ENCODE data around the gene C1orf198. TPM values are rescaled to one million over a fixed set of nuclear protein-coding genes. Genes with fewer than 3 reads are reported as not detected.

Gene C1orf198
- total RNA-seq, 1 experiment from 2014 or later, result 20.5 TPM

- Histone ChIP-seq H3K27me3 (ENCODE audit: insufficient read depth, low read depth) (no peaks in the 10 kb centered on the region), H3K4me2 (no peak overlapping the region), H3K27ac (no peak overlapping the region), H3K36me3 (ENCODE audit: low read depth) (no peaks in the 10 kb centered on the region), H3F3A (ENCODE audit: insufficient read depth, low read depth) (peaks cover 13% of the 10 kb centered on the region), H4K20me1 (ENCODE audit: insufficient read depth) (no peaks in the 10 kb centered on the region), H2AFZ (no peak overlapping the region), H3K9me3 (ENCODE audit: insufficient read depth, low read depth) (no peaks in the 10 kb centered on the region), H3K9me2 (ENCODE audit: insufficient read depth) (no peaks in the 10 kb centered on the region), H3K79me2 (ENCODE audit: low read depth) (no peaks in the 10 kb centered on the region), H3K4me3 (no peak overlapping the region), H3K4me1 (replicated peaks; ENCODE audit: insufficient read depth) (peaks cover 17% of the 10 kb centered on the region)
- no TSS peak for BruUV-seq (replicated peaks)
- POLR2A ChIA-PET (ENCODE audit: unreplicated experiment), result no interaction called here
- CTCF ChIA-PET, result no interaction called here
- TF ChIP-seq EZH2 (IDR thresholded peaks at IDR 0.05; ENCODE audit: low read depth), result no peak
- TF ChIP-seq, protein P1, sequence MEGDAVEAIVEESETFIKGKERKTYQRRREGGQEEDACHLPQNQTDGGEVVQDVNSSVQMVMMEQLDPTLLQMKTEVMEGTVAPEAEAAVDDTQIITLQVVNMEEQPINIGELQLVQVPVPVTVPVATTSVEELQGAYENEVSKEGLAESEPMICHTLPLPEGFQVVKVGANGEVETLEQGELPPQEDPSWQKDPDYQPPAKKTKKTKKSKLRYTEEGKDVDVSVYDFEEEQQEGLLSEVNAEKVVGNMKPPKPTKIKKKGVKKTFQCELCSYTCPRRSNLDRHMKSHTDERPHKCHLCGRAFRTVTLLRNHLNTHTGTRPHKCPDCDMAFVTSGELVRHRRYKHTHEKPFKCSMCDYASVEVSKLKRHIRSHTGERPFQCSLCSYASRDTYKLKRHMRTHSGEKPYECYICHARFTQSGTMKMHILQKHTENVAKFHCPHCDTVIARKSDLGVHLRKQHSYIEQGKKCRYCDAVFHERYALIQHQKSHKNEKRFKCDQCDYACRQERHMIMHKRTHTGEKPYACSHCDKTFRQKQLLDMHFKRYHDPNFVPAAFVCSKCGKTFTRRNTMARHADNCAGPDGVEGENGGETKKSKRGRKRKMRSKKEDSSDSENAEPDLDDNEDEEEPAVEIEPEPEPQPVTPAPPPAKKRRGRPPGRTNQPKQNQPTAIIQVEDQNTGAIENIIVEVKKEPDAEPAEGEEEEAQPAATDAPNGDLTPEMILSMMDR (conservative IDR thresholded peaks at IDR 0.05), result no peak
- intact Hi-C loops (cut with micrococcal nuclease; ENCODE audit: unreplicated experiment), result no loop called here
- DNase-seq, result no peak
These were observed 48.3 kb downstream of the C1orf198 start for GRCh38 chr1:230819976-230820375.

DNA sequence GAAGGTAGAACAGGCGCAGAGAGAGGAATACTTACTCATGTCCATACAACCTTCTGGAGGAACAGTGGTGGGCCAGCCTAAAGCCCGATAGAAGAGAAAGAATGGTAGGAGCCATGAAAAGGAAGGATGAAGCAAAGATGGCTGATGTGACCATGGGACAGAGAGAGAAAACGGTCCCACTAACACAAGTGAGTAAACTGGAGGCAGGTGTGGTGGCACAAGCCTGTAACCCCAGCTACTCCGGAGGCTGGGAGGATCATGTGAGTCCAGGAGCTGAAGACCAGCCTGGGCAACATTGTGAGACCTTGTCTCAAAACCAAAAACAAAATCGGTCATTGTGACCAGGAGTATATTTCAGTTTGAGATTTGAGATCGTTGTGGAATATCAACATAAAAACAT is 49.4 kb downstream of the C1orf198 start:
- Histone ChIP-seq H3K27me3 (ENCODE audit: insufficient read depth, low read depth) (no peaks in the 10 kb centered on the region), H3K36me3 (ENCODE audit: low read depth) (no peaks in the 10 kb centered on the region), H3F3A (ENCODE audit: insufficient read depth, low read depth) (peaks cover 3% of the 10 kb centered on the region), H3K4me1 (replicated peaks; ENCODE audit: insufficient read depth) (peaks cover 6% of the 10 kb centered on the region), H4K20me1 (ENCODE audit: insufficient read depth) (no peaks in the 10 kb centered on the region), H2AFZ (no peak overlapping the region), H3K9me3 (ENCODE audit: insufficient read depth, low read depth) (no peaks in the 10 kb centered on the region), H3K9me2 (ENCODE audit: insufficient read depth) (no peaks in the 10 kb centered on the region), H3K79me2 (ENCODE audit: low read depth) (no peaks in the 10 kb centered on the region), H3K27ac (no peak overlapping the region), H3K4me3 (no peak overlapping the region), H3K4me2 (no peak overlapping the region)
- BruUV-seq (replicated peaks), result no TSS peak
- ChIA-PET CTCF (no interaction called here), POLR2A (ENCODE audit: unreplicated experiment) (no interaction called here)
- intact Hi-C loops (cut with micrococcal nuclease; ENCODE audit: unreplicated experiment), result no loop called here
- TF ChIP-seq, protein P1 (conservative IDR thresholded peaks at IDR 0.05), result no peak
- TF ChIP-seq EZH2 (IDR thresholded peaks at IDR 0.05; ENCODE audit: low read depth), result no peak
- DNase-seq, result no peak

GRCh38 chr1:230818367-230818766 is 50.0 kb downstream of the C1orf198 start:
- BruUV-seq (replicated peaks), result no TSS peak
- Histone ChIP-seq H3K9me2 (ENCODE audit: insufficient read depth) (no peaks in the 10 kb centered on the region), H3K4me1 (replicated peaks; ENCODE audit: insufficient read depth) (0 out of 2 replicates have a peak, but pooled peaks cover under 1% of the 10 kb centered on the region), H3K79me2 (ENCODE audit: low read depth) (no peaks in the 10 kb centered on the region), H3K4me2 (no peak overlapping the region), H3K27ac (no peak overlapping the region), H3K4me3 (no peak overlapping the region), H4K20me1 (ENCODE audit: insufficient read depth) (no peaks in the 10 kb centered on the region), H2AFZ (no peak overlapping the region), H3F3A (ENCODE audit: insufficient read depth, low read depth) (no peaks in the 10 kb centered on the region; the same call in 1 of the 2 replicates), H3K9me3 (ENCODE audit: insufficient read depth, low read depth) (no peaks in the 10 kb centered on the region), H3K36me3 (ENCODE audit: low read depth) (no peaks in the 10 kb centered on the region), H3K27me3 (ENCODE audit: insufficient read depth, low read depth) (no peaks in the 10 kb centered on the region)
- intact Hi-C loops (cut with micrococcal nuclease; ENCODE audit: unreplicated experiment), result no loop called here
- ChIA-PET POLR2A (ENCODE audit: unreplicated experiment) (no interaction called here), CTCF (no interaction called here)
- DNase-seq, result no peak
- no peak for TF ChIP-seq EZH2 (IDR thresholded peaks at IDR 0.05; ENCODE audit: low read depth)
- TF ChIP-seq, protein P1 (conservative IDR thresholded peaks at IDR 0.05), result no peak
